ENCODE results near the gene ZNF333. TPM values are rescaled to one million over a fixed set of nuclear protein-coding genes. Genes with fewer than 3 reads are reported as not detected.

ZNF333 gene
- total RNA-seq, 4 donors from 2014 or later = 18.8 to 61.8 (median 44.3) TPM

- intact Hi-C loops (cut with DNase I; ENCODE audit: low total_unique reads) = no loop called here
- no peak for DNase-seq
- no peak overlapping the region for H3K27ac ChIP-seq
- no peaks in the 10 kb centered on the region for H3K36me3 ChIP-seq
- no peak for TF ChIP-seq CTCF (IDR thresholded peaks at IDR 0.05)
- no peak for TF ChIP-seq POLR2A (IDR thresholded peaks at IDR 0.05)
- no peaks in the 10 kb centered on the region for H3K9me3 ChIP-seq
- no peaks in the 10 kb centered on the region for H3K4me1 ChIP-seq
- no peak overlapping the region for H3K4me3 ChIP-seq
- H3K27me3 ChIP-seq = no peaks in the 10 kb centered on the region
Measured at GRCh38 chr19:14678199-14678598, 11.6 kb upstream of the ZNF333 start.

- Histone ChIP-seq H3K4me3 (no peak overlapping the region), H3K9me3 (no peaks in the 10 kb centered on the region), H3K27me3 (no peaks in the 10 kb centered on the region), H3K36me3 (no peaks in the 10 kb centered on the region), H3K27ac (no peak overlapping the region), H3K4me1 (no peaks in the 10 kb centered on the region)
- intact Hi-C loops (cut with DNase I; ENCODE audit: low total_unique reads) = no loop called here
- no peak for DNase-seq
- no peak for TF ChIP-seq CTCF (IDR thresholded peaks at IDR 0.05)
- TF ChIP-seq POLR2A (IDR thresholded peaks at IDR 0.05) = no peak
Measured at GRCh38 chr19:14682084-14682483, 7.8 kb upstream of the ZNF333 start.

GRCh38 chr19:14683439-14683838, 6.4 kb upstream of the ZNF333 start:
- Histone ChIP-seq H3K27ac (no peak overlapping the region), H3K36me3 (no peaks in the 10 kb centered on the region), H3K27me3 (no peaks in the 10 kb centered on the region), H3K9me3 (no peaks in the 10 kb centered on the region), H3K4me3 (no peak overlapping the region), H3K4me1 (no peaks in the 10 kb centered on the region)
- no peak for TF ChIP-seq POLR2A (IDR thresholded peaks at IDR 0.05)
- no peak for TF ChIP-seq CTCF (IDR thresholded peaks at IDR 0.05)
- DNase-seq = no peak
- intact Hi-C loops (cut with DNase I; ENCODE audit: low total_unique reads) = no loop called here

- intact Hi-C loops (cut with DNase I; ENCODE audit: low total_unique reads) = no loop called here
- TF ChIP-seq POLR2A (IDR thresholded peaks at IDR 0.05) (no peak), CTCF (IDR thresholded peaks at IDR 0.05) (no peak)
Measured at GRCh38 chr19:14686411-14686810, 3.4 kb upstream of the ZNF333 start.

GRCh38 chr19:14694641-14695266, 4.9 kb downstream of the ZNF333 start:
- Histone ChIP-seq H3K27ac (no peak overlapping the region), H3K4me3 (no peak overlapping the region), H3K36me3 (no peaks in the 10 kb centered on the region), H3K27me3 (no peaks in the 10 kb centered on the region), H3K4me1 (no peaks in the 10 kb centered on the region), H3K9me3 (no peaks in the 10 kb centered on the region)
- DNase-seq = no peak
- TF ChIP-seq CTCF (IDR thresholded peaks at IDR 0.05) = no peak
- TF ChIP-seq POLR2A (IDR thresholded peaks at IDR 0.05) = no peak
- intact Hi-C loops (cut with DNase I; ENCODE audit: low total_unique reads) = no loop called here

More at GRCh38 chr19:14686411-14686810, 3.4 kb upstream of the ZNF333 start:
- Histone ChIP-seq H3K4me3 (no peak overlapping the region), H3K36me3 (no peaks in the 10 kb centered on the region), H3K27me3 (no peaks in the 10 kb centered on the region), H3K27ac (no peak overlapping the region), H3K9me3 (no peaks in the 10 kb centered on the region), H3K4me1 (no peaks in the 10 kb centered on the region)
- no peak for DNase-seq

Measured in uterus (tissue), 4 donors.